Progenitor cell of endocrine pancreas (in vitro differentiated cells): ENCODE data around the gene PDHX. TPM values are rescaled to one million over a fixed set of nuclear protein-coding genes. Genes with fewer than 3 reads are reported as not detected.

ENCODE experiments used
- DNase-seq: peaks from one replicate; pipeline ENCODE4 v3.0.0; 2021; ENCODE audit warnings: low spot score; ENCODE audit not compliant: unreplicated experiment
- H3K27ac Mint-ChIP-seq: 2 replicates; pipeline ENCODE4 v1.8.0; 2021; ENCODE audit warnings: mild to moderate bottlenecking, moderate library complexity, mixed read lengths
- H3K27me3 Mint-ChIP-seq: 2 replicates; pipeline ENCODE4 v1.8.0; 2021; ENCODE audit warnings: mixed read lengths
- H3K36me3 Mint-ChIP-seq: 2 replicates; pipeline ENCODE4 v1.8.0; 2022; ENCODE audit warnings: mixed read lengths; ENCODE audit not compliant: insufficient read depth
- H3K4me1 Mint-ChIP-seq: 2 replicates; pipeline ENCODE4 v1.8.0; 2021; ENCODE audit warnings: low read depth, mixed read lengths
- H3K4me3 Mint-ChIP-seq: 2 replicates; pipeline ENCODE4 v1.8.0; 2021; ENCODE audit warnings: low read depth, mild to moderate bottlenecking, moderate library complexity, mixed read lengths
- H3K9me3 Mint-ChIP-seq: 2 replicates; pipeline ENCODE4 v1.8.0; 2021; ENCODE audit warnings: low read depth, mixed read lengths
- microRNA-seq: library from miRNA; unstranded; fragments of <30 nt; microRNA quantifications from one replicate; pipeline ENCODE4 v1.1.0, GENCODE V29; 2020; ENCODE audit warnings: borderline number of aligned reads; ENCODE audit not compliant: unreplicated experiment
- total RNA-seq: library from RNA; stranded (reverse); gene quantifications from 2 replicates; pipeline ENCODE4 v1.2.1, GENCODE V29; 2021
- TF ChIP-seq, protein P1 (sequence below): fragments of 200-600 bp; sonication (generic); IDR thresholded peaks from one replicate; pipeline ENCODE4 v1.5.0; 2021; ENCODE audit warnings: antibody characterized with exemption, mild to moderate bottlenecking; ENCODE audit not compliant: unreplicated experiment

Gene PDHX
- total RNA-seq, 1 donor from 2014 or later, result 39.9 TPM

- H3K4me3 Mint-ChIP-seq, result no peak overlapping the region
- no peaks in the 10 kb centered on the region for H3K9me3 Mint-ChIP-seq
- H3K36me3 Mint-ChIP-seq, result no peaks in the 10 kb centered on the region
- DNase-seq, result no peak
- peaks cover 9% of the 10 kb centered on the region for H3K4me1 Mint-ChIP-seq
- TF ChIP-seq, protein P1, sequence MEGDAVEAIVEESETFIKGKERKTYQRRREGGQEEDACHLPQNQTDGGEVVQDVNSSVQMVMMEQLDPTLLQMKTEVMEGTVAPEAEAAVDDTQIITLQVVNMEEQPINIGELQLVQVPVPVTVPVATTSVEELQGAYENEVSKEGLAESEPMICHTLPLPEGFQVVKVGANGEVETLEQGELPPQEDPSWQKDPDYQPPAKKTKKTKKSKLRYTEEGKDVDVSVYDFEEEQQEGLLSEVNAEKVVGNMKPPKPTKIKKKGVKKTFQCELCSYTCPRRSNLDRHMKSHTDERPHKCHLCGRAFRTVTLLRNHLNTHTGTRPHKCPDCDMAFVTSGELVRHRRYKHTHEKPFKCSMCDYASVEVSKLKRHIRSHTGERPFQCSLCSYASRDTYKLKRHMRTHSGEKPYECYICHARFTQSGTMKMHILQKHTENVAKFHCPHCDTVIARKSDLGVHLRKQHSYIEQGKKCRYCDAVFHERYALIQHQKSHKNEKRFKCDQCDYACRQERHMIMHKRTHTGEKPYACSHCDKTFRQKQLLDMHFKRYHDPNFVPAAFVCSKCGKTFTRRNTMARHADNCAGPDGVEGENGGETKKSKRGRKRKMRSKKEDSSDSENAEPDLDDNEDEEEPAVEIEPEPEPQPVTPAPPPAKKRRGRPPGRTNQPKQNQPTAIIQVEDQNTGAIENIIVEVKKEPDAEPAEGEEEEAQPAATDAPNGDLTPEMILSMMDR, result no peak
- H3K27me3 Mint-ChIP-seq, result peaks cover 4% of the 10 kb centered on the region
- H3K27ac Mint-ChIP-seq, result no peak overlapping the region
Measured at GRCh38 chr11:35041070-35041554, 124.7 kb downstream of the PDHX start.

- H3K27ac Mint-ChIP-seq, result no peak overlapping the region
- TF ChIP-seq, protein P1, result no peak
- no peaks in the 10 kb centered on the region for H3K9me3 Mint-ChIP-seq
- H3K36me3 Mint-ChIP-seq, result no peaks in the 10 kb centered on the region
- H3K4me3 Mint-ChIP-seq, result no peak overlapping the region
- DNase-seq, result no peak
- peaks cover 4% of the 10 kb centered on the region for H3K27me3 Mint-ChIP-seq
- H3K4me1 Mint-ChIP-seq, result peaks cover 9% of the 10 kb centered on the region
Measured at GRCh38 chr11:35042224-35042623, 125.8 kb downstream of the PDHX start.

GRCh38 chr11:35042913-35043312 lies 126.5 kb downstream of the PDHX start:
- H3K4me1 Mint-ChIP-seq, result peaks cover 9% of the 10 kb centered on the region
- no peak overlapping the region for H3K4me3 Mint-ChIP-seq
- H3K27ac Mint-ChIP-seq, result no peak overlapping the region
- TF ChIP-seq, protein P1, result no peak
- no peak for DNase-seq
- H3K9me3 Mint-ChIP-seq, result no peaks in the 10 kb centered on the region
- H3K36me3 Mint-ChIP-seq, result no peaks in the 10 kb centered on the region
- peaks cover 4% of the 10 kb centered on the region for H3K27me3 Mint-ChIP-seq

- H3K9me3 Mint-ChIP-seq, result peaks cover 5% of the 10 kb centered on the region
- no peaks in the 10 kb centered on the region for H3K36me3 Mint-ChIP-seq
- peaks cover 4% of the 10 kb centered on the region for H3K27me3 Mint-ChIP-seq
- H3K4me1 Mint-ChIP-seq, result peaks cover 9% of the 10 kb centered on the region
- TF ChIP-seq, protein P1, result no peak
- DNase-seq, result no peak
- no peak overlapping the region for H3K27ac Mint-ChIP-seq
- H3K4me3 Mint-ChIP-seq, result no peak overlapping the region
Measured at GRCh38 chr11:35043936-35044335, 127.5 kb downstream of the PDHX start.

GRCh38 chr11:35045236-35045820 lies 128.9 kb downstream of the PDHX start:
- Mint-ChIP-seq H3K27ac (no peak overlapping the region), H3K9me3 (peaks cover 8% of the 10 kb centered on the region), H3K27me3 (peaks cover 1% of the 10 kb centered on the region), H3K36me3 (no peaks in the 10 kb centered on the region), H3K4me1 (peaks cover 9% of the 10 kb centered on the region), H3K4me3 (no peak overlapping the region)
- TF ChIP-seq, protein P1, result no peak
- DNase-seq, result no peak

Small RNA genes within 50 kb of the gene (microRNA-seq; reads per million reads assigned to microRNA genes)
- 26.9 reads per million, percentile 35 among the genes with 10 or more reads in this experiment for gene MIR1343

Other genes starting within 250 kb of the PDHX start
- 23.5 and 24.7 TPM in 2 replicates for gene APIP, start 239 bp upstream of the PDHX start, total RNA-seq
- gene CD44, start 222.6 kb downstream of the PDHX start, total RNA-seq, result 1.9 and 3.8 TPM in 2 replicates